Ascending aorta (tissue), 2 donors: ENCODE results near the gene SLC18B1. TPM values are rescaled to one million over a fixed set of nuclear protein-coding genes. Genes with fewer than 3 reads are reported as not detected.

ENCODE experiments used
- DNase-seq, 2 donors: peaks; one replicate each; pipeline ENCODE4 v3.0.0-alpha.2; 2019; ENCODE audit warnings: low spot score in 2 of 2
- H3K27ac ChIP-seq, 2 donors: fragments of 200-600 bp; sonication (generic); one replicate each; pipeline ENCODE4 v1.5.1; 2016 to 2017; ENCODE audit warnings: mild to moderate bottlenecking in 1 of 2
- H3K27me3 ChIP-seq: fragments of 200-600 bp; sonication (generic); one replicate; pipeline ENCODE4 v1.5.1; 2017
- H3K36me3 ChIP-seq, 2 donors: fragments of 200-600 bp; sonication (generic); one replicate each; pipeline ENCODE4 v1.5.1; 2016
- H3K4me1 ChIP-seq, 2 donors: fragments of 200-600 bp; sonication (generic); one replicate each; pipeline ENCODE4 v1.5.1; 2016 to 2017; ENCODE audit warnings: mild to moderate bottlenecking in 1 of 2
- H3K4me3 ChIP-seq, 2 donors: fragments of 200-600 bp; sonication (generic); one replicate each; pipeline ENCODE4 v1.5.1; 2016 to 2017; ENCODE audit warnings: mild to moderate bottlenecking in 1 of 2
- H3K9me3 ChIP-seq, 2 donors: fragments of 200-600 bp; sonication (generic); one replicate each; pipeline ENCODE4 v1.5.1; 2016
- intact Hi-C: fragments of 100-400 bp; cut with DNase I; formaldehyde crosslinking; loops from one replicate; pipeline ENCODE4 v1.15.1; 2023
- total RNA-seq: library from RNA; depleted of rRNA; stranded (reverse); fragments of >200 nt; gene quantifications from one replicate; pipeline ENCODE4 v1.1.0, GENCODE V29; 2016
- TF ChIP-seq, protein P1 (sequence below), 3 experiments: fragments of 200-600 bp in 2 of 3; fragments of 450-650 bp in 1 of 3; sonication (generic) in 2 of 3; IDR thresholded peaks; one replicate each; pipeline ENCODE4 v1.5.1; 2016 to 2019; ENCODE audit warnings: antibody characterized with exemption in 3 of 3, mild to moderate bottlenecking in 1 of 3, moderate library complexity in 1 of 3

SLC18B1 gene
- total RNA-seq, 1 donor from 2014 or later = 1.7 TPM

GRCh38 chr6:132731086-132731485 is 67.4 kb downstream of the SLC18B1 start:
- no peaks in the 10 kb centered on the region for H3K36me3 ChIP-seq
- H3K4me3 ChIP-seq = no peak overlapping the region
- intact Hi-C loops = no loop called here
- H3K27ac ChIP-seq = no peak overlapping the region
- TF ChIP-seq, protein P1, sequence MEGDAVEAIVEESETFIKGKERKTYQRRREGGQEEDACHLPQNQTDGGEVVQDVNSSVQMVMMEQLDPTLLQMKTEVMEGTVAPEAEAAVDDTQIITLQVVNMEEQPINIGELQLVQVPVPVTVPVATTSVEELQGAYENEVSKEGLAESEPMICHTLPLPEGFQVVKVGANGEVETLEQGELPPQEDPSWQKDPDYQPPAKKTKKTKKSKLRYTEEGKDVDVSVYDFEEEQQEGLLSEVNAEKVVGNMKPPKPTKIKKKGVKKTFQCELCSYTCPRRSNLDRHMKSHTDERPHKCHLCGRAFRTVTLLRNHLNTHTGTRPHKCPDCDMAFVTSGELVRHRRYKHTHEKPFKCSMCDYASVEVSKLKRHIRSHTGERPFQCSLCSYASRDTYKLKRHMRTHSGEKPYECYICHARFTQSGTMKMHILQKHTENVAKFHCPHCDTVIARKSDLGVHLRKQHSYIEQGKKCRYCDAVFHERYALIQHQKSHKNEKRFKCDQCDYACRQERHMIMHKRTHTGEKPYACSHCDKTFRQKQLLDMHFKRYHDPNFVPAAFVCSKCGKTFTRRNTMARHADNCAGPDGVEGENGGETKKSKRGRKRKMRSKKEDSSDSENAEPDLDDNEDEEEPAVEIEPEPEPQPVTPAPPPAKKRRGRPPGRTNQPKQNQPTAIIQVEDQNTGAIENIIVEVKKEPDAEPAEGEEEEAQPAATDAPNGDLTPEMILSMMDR (IDR thresholded peaks at IDR 0.05) = no peak
- DNase-seq = no peak
- no peaks in the 10 kb centered on the region for H3K27me3 ChIP-seq
- no peaks in the 10 kb centered on the region for H3K4me1 ChIP-seq
- H3K9me3 ChIP-seq = no peaks in the 10 kb centered on the region

DNA sequence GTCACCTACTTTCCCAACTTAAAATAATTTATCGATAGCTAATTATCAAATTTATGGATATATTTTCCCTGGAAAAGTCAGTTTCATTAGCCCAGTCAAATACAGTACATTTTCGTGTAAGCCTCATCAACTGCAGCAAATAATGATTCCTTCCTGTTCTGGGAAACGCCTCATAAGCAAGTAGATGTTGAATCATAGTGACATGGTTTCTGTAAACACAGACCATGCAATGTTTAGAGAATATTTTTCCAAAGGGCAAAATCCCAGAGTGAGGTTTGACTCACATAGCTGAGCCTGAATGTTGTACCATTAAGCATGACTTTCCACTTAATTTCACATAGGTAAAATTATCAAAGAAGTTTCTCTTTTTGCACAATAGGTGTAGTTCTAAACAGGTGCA is 67.9 kb downstream of the SLC18B1 start:
- Histone ChIP-seq H3K27ac (no peak overlapping the region), H3K4me1 (no peaks in the 10 kb centered on the region), H3K27me3 (no peaks in the 10 kb centered on the region), H3K9me3 (no peaks in the 10 kb centered on the region), H3K4me3 (no peak overlapping the region), H3K36me3 (no peaks in the 10 kb centered on the region)
- intact Hi-C loops = no loop called here
- TF ChIP-seq, protein P1 (IDR thresholded peaks at IDR 0.05) = no peak
- no peak for DNase-seq

GRCh38 chr6:132728616-132729015 is 69.8 kb downstream of the SLC18B1 start:
- DNase-seq = no peak
- H3K27ac ChIP-seq = no peak overlapping the region
- H3K27me3 ChIP-seq = no peaks in the 10 kb centered on the region
- intact Hi-C loops = no loop called here
- H3K9me3 ChIP-seq = no peaks in the 10 kb centered on the region
- H3K4me3 ChIP-seq = no peak overlapping the region
- TF ChIP-seq, protein P1 (IDR thresholded peaks at IDR 0.05) = no peak
- H3K4me1 ChIP-seq = no peaks in the 10 kb centered on the region
- H3K36me3 ChIP-seq = no peaks in the 10 kb centered on the region

- Histone ChIP-seq H3K4me1 (no peaks in the 10 kb centered on the region), H3K9me3 (no peaks in the 10 kb centered on the region), H3K4me3 (no peak overlapping the region), H3K27me3 (no peaks in the 10 kb centered on the region), H3K36me3 (no peaks in the 10 kb centered on the region), H3K27ac (no peak overlapping the region)
- DNase-seq = no peak
- TF ChIP-seq, protein P1 (IDR thresholded peaks at IDR 0.05) = no peak
- intact Hi-C loops = no loop called here
Measured at GRCh38 chr6:132726608-132726975, 71.8 kb downstream of the SLC18B1 start.

- TF ChIP-seq, protein P1 (IDR thresholded peaks at IDR 0.05) = no peak
- Histone ChIP-seq H3K36me3 (no peaks in the 10 kb centered on the region), H3K4me1 (no peaks in the 10 kb centered on the region), H3K27ac (no peak overlapping the region), H3K27me3 (no peaks in the 10 kb centered on the region), H3K9me3 (no peaks in the 10 kb centered on the region), H3K4me3 (no peak overlapping the region)
- no peak for DNase-seq
- intact Hi-C loops = no loop called here
Measured at GRCh38 chr6:132725947-132726607, 72.4 kb downstream of the SLC18B1 start.

GRCh38 chr6:132725471-132725870 is 73.0 kb downstream of the SLC18B1 start:
- H3K9me3 ChIP-seq = no peaks in the 10 kb centered on the region
- intact Hi-C loops = no loop called here
- DNase-seq = no peak
- no peaks in the 10 kb centered on the region for H3K4me1 ChIP-seq
- no peak overlapping the region for H3K27ac ChIP-seq
- TF ChIP-seq, protein P1 (IDR thresholded peaks at IDR 0.05) = no peak
- no peaks in the 10 kb centered on the region for H3K27me3 ChIP-seq
- no peak overlapping the region for H3K4me3 ChIP-seq
- no peaks in the 10 kb centered on the region for H3K36me3 ChIP-seq
